OCI-LY1 (cell line): ENCODE measurements around the gene YWHAQ.

Source experiments
- H2AFZ ChIP-seq: fragments of 200-600 bp; sonication (generic), shearing (Covaris generic); 2 replicates; pipeline ENCODE4 v1.6.0; 2014; ENCODE audit warnings: antibody characterized with exemption, mild to moderate bottlenecking, low read length
- H3F3A ChIP-seq: fragments of 200-600 bp; sonication (generic), shearing (Covaris generic); 2 replicates; pipeline ENCODE4 v1.6.0; 2014; ENCODE audit warnings: mild to moderate bottlenecking, antibody characterized with exemption, low read length, moderate library complexity; ENCODE audit not compliant: insufficient read depth
- H3K27ac ChIP-seq: fragments of 200-600 bp; sonication (generic); 2 replicates; pipeline ENCODE4 v1.5.1; 2014; ENCODE audit warnings: low read length, mixed run types, mild to moderate bottlenecking, low read depth; ENCODE audit not compliant: poor library complexity, severe bottlenecking
- H3K27me3 ChIP-seq: fragments of 200-600 bp; sonication (generic); 2 replicates; pipeline ENCODE4 v1.6.0; 2014; ENCODE audit warnings: antibody characterized with exemption, mild to moderate bottlenecking, low read length, moderate library complexity; ENCODE audit not compliant: insufficient read depth
- H3K36me3 ChIP-seq: fragments of 200-600 bp; sonication (generic); 2 replicates; pipeline ENCODE4 v1.6.1; 2014; ENCODE audit warnings: mild to moderate bottlenecking, antibody characterized with exemption, low read length, moderate library complexity, mixed read lengths; ENCODE audit not compliant: insufficient read depth
- H3K4me1 ChIP-seq: fragments of 200-600 bp; sonication (generic); 2 replicates; pipeline ENCODE4 v1.5.1; 2014; ENCODE audit warnings: mild to moderate bottlenecking, low read length, moderate library complexity; ENCODE audit not compliant: insufficient read depth, severe bottlenecking
- H3K4me2 ChIP-seq: fragments of 200-600 bp; sonication (generic), shearing (Covaris generic); 2 replicates; pipeline ENCODE4 v1.6.1; 2014; ENCODE audit warnings: low read length
- H3K4me3 ChIP-seq: fragments of 200-600 bp; sonication (generic); 2 replicates; pipeline ENCODE4 v1.5.1; 2014; ENCODE audit warnings: low read length, low read depth, mild to moderate bottlenecking, mixed read lengths; ENCODE audit not compliant: poor library complexity, severe bottlenecking
- H3K79me2 ChIP-seq: fragments of 200-600 bp; shearing (Covaris generic); 2 replicates; pipeline ENCODE4 v1.6.1; 2016; ENCODE audit warnings: mixed run types, low read length, mixed read lengths; ENCODE audit not compliant: insufficient read depth
- H3K9ac ChIP-seq: fragments of 200-600 bp; sonication (generic), shearing (Covaris generic); 2 replicates; pipeline ENCODE4 v1.6.1; 2014; ENCODE audit warnings: mild to moderate bottlenecking, low read length, mixed read lengths
- H3K9me2 ChIP-seq: fragments of 200-600 bp; sonication (generic), shearing (Covaris generic); 2 replicates; pipeline ENCODE4 v1.6.1; 2014; ENCODE audit warnings: low read depth, mild to moderate bottlenecking, low read length, mixed read lengths
- H3K9me3 ChIP-seq: fragments of 200-600 bp; shearing (Covaris generic); 2 replicates; pipeline ENCODE4 v1.6.1; 2014; ENCODE audit warnings: low read length, mixed read lengths
- H4K20me1 ChIP-seq: fragments of 200-600 bp; sonication (generic), shearing (Covaris generic); 2 replicates; pipeline ENCODE4 v1.6.0; 2016; ENCODE audit warnings: mild to moderate bottlenecking, low read length; ENCODE audit not compliant: insufficient read depth
- CTCF ChIP-seq: fragments of 200-600 bp; sonication (generic), shearing (Covaris generic); IDR thresholded peaks from 2 replicates; pipeline ENCODE4 v1.5.1; 2017; ENCODE audit warnings: mild to moderate bottlenecking, antibody characterized with exemption, low read length, moderate library complexity, mixed read lengths
- EZH2 ChIP-seq: fragments of 200-600 bp; sonication (generic), shearing (Covaris generic); IDR thresholded peaks from 2 replicates; pipeline ENCODE4 v1.8.0; 2017; ENCODE audit warnings: borderline replicate concordance, mixed run types, mild to moderate bottlenecking, antibody characterized with exemption, low read length, moderate library complexity, mixed read lengths

The YWHAQ gene

GRCh38 chr2:9582624-9583023 is 48.2 kb downstream of the YWHAQ start:
- peaks cover 40% of the 10 kb centered on the region for H3K36me3 ChIP-seq
- no peaks in the 10 kb centered on the region for H3K9me3 ChIP-seq
- H2AFZ ChIP-seq: no peak overlapping the region
- H4K20me1 ChIP-seq: no peaks in the 10 kb centered on the region
- H3K4me3 ChIP-seq: no peak overlapping the region
- TF ChIP-seq CTCF: no peak
- no peak for TF ChIP-seq EZH2
- no peaks in the 10 kb centered on the region for H3K27me3 ChIP-seq
- H3K4me1 ChIP-seq: no peaks in the 10 kb centered on the region
- no peaks in the 10 kb centered on the region for H3K9me2 ChIP-seq
- H3K4me2 ChIP-seq: no peak overlapping the region
- no peaks in the 10 kb centered on the region for H3K79me2 ChIP-seq
- H3K9ac ChIP-seq: no peak overlapping the region
- H3F3A ChIP-seq: no peaks in the 10 kb centered on the region
- no peak overlapping the region for H3K27ac ChIP-seq

GRCh38 chr2:9578467-9579235 is 52.1 kb downstream of the YWHAQ start:
- Histone ChIP-seq H2AFZ (no peak overlapping the region), H3K79me2 (no peaks in the 10 kb centered on the region), H3K36me3 (peaks cover 5% of the 10 kb centered on the region), H3K4me1 (no peaks in the 10 kb centered on the region), H4K20me1 (no peaks in the 10 kb centered on the region), H3K27me3 (no peaks in the 10 kb centered on the region), H3K4me2 (no peak overlapping the region), H3F3A (no peaks in the 10 kb centered on the region), H3K4me3 (no peak overlapping the region), H3K9ac (no peak overlapping the region), H3K9me2 (no peaks in the 10 kb centered on the region), H3K27ac (no peak overlapping the region), H3K9me3 (no peaks in the 10 kb centered on the region)
- TF ChIP-seq EZH2: no peak
- no peak for TF ChIP-seq CTCF

- Histone ChIP-seq H3K36me3 (no peaks in the 10 kb centered on the region), H2AFZ (no peak overlapping the region), H3K9me3 (no peaks in the 10 kb centered on the region), H3K27ac (no peak overlapping the region), H3K4me3 (no peak overlapping the region), H4K20me1 (no peaks in the 10 kb centered on the region), H3K4me2 (no peak overlapping the region), H3F3A (no peaks in the 10 kb centered on the region), H3K27me3 (no peaks in the 10 kb centered on the region), H3K9me2 (no peaks in the 10 kb centered on the region), H3K79me2 (no peaks in the 10 kb centered on the region), H3K9ac (no peak overlapping the region), H3K4me1 (no peaks in the 10 kb centered on the region)
- TF ChIP-seq EZH2 (no peak), CTCF (no peak)
Observed at GRCh38 chr2:9574331-9574730, 56.5 kb downstream of the YWHAQ start.
